ENCODE data around the gene SPTA1.

Gene SPTA1

DNA sequence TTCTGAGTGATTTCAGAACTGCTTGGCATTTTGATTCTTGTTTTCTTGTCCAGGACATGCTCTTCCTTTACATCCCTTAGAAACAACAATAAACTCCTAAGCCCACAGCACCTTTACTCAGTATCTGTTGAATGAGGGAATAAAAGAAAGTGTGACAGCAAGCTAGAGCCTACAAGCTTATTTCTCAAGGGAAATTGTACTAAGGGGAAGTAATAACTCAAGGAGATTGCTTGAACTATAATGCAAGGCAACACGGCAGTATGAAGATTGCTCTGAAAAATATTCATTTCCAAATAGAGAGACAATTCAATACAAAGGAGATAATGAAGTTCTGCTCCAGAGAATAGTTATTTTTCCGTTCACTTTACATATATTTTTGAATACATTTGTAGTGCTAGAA lies 122.7 kb downstream of the SPTA1 start:
- no peak for DNase-seq
